ENCODE results near the gene BCAS3. TPM values are rescaled to one million over a fixed set of nuclear protein-coding genes. Genes with fewer than 3 reads are reported as not detected.

Gene BCAS3
- total RNA-seq, 3 donors from 2014 or later, result 21.6 to 33.4 (median 32.1) TPM

DNA sequence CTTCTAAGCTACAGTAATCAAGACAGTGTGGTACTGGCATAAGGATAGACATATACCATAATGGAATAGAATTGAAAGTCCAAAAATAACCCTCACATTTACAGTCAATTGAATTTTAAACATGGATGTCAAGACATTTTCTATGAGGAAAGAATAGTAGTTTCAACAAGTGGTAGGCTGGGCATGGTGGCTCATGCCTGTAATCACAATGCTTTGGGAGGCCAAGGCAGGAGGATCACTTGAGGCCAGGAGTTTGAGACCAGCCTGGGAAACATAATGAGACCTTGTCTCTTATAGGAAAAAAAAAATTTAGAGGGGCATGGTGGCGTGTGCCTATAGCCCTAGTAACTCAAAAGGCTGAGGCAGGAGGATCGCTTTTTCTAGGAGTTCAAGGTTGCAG, 599.2 kb downstream of the BCAS3 start:
- no peaks in the 10 kb centered on the region for H3K9me3 ChIP-seq
- no peaks in the 10 kb centered on the region for H3K4me1 ChIP-seq (ENCODE audit: low read depth)
- H3K36me3 ChIP-seq (ENCODE audit: low read depth), result no peaks in the 10 kb centered on the region
- no peak overlapping the region for H3K4me3 ChIP-seq
- DNase-seq, result no peak
- ATAC-seq, result no peak
- TF ChIP-seq CTCF (IDR thresholded peaks at IDR 0.05), result no peak
- intact Hi-C loops (cut with DNase I, micrococcal nuclease), result no loop called here

DNA sequence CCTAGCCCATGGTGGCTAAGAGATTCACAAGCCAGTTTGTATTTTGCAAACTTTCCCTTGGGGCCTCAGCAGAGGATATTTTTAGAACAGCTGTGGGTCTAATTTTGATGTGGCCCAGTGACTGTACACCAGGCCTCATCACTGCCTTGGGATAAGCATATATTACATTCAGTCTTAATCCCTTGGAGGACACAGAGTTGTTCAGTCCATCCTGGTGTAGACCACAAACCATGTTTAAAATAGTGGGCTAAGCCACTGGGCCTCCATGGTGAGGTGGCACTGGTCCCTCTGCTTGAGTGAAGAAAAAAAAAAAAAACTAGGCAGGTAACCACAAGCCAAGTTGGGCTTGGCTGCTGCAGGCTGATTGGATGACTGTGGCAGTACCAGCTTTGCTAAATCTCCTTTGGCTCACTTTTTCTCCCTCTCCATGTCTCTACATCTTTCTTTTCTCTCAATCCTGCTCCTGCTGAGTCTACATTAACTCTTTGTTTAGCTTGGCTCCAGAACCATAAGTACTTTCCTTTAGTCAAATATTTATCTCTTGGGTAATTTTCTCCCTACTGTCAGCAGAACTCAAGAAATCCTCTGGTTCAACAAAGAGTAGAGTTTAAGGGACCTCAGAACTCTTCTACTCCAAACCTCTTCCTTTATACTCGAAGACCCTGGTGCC, 602.0 kb downstream of the BCAS3 start:
- no peak for DNase-seq
- intact Hi-C loops (cut with DNase I, micrococcal nuclease), result no loop called here

GRCh38 chr17:61280338-61280737, 602.7 kb downstream of the BCAS3 start:
- Histone ChIP-seq H3K9me3 (no peaks in the 10 kb centered on the region), H3K4me1 (ENCODE audit: low read depth) (no peaks in the 10 kb centered on the region), H3K36me3 (ENCODE audit: low read depth) (no peaks in the 10 kb centered on the region), H3K4me3 (no peak overlapping the region)
- ATAC-seq (no peak), DNase-seq (no peak)
- intact Hi-C loops (cut with DNase I, micrococcal nuclease), result no loop called here
- TF ChIP-seq CTCF (IDR thresholded peaks at IDR 0.05), result no peak

More for the DNA sequence above, 602.0 kb downstream of the BCAS3 start:
- no peak overlapping the region for H3K4me3 ChIP-seq
- H3K4me1 ChIP-seq (ENCODE audit: low read depth), result no peaks in the 10 kb centered on the region
- ATAC-seq, result no peak
- H3K9me3 ChIP-seq, result no peaks in the 10 kb centered on the region
- no peak for TF ChIP-seq CTCF (IDR thresholded peaks at IDR 0.05)
- H3K36me3 ChIP-seq (ENCODE audit: low read depth), result no peaks in the 10 kb centered on the region

GRCh38 chr17:61280851-61281250, 603.2 kb downstream of the BCAS3 start:
- Histone ChIP-seq H3K4me1 (ENCODE audit: low read depth) (no peaks in the 10 kb centered on the region), H3K9me3 (no peaks in the 10 kb centered on the region), H3K4me3 (no peak overlapping the region), H3K36me3 (ENCODE audit: low read depth) (no peaks in the 10 kb centered on the region)
- DNase-seq, result no peak
- intact Hi-C loops (cut with DNase I, micrococcal nuclease), result no loop called here
- ATAC-seq, result no peak
- no peak for TF ChIP-seq CTCF (IDR thresholded peaks at IDR 0.05)

DNA sequence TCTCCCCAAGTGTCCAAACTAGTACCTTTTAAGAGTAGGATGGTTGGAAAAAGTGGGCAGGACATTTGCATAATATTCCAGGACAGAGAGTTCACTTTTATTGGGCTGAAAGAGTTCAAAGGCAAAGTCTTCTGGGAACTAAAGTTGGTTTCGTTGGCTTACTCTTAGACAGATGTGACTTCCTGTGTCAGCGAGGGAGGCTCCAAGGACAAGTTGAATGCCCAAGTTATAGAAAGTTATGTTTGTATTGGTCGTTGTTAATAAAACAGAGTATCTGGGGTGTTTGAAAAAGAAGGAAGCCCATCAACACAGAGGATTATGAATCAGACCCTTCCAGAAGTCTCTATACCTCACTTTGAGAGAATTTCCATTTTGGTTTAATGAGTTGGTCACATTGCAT, 604.7 kb downstream of the BCAS3 start:
- ATAC-seq (no peak), DNase-seq (no peak)
- H3K36me3 ChIP-seq (ENCODE audit: low read depth), result no peaks in the 10 kb centered on the region
- H3K4me1 ChIP-seq (ENCODE audit: low read depth), result no peaks in the 10 kb centered on the region
- H3K4me3 ChIP-seq, result no peak overlapping the region
- no peak for TF ChIP-seq CTCF (IDR thresholded peaks at IDR 0.05)
- intact Hi-C loops (cut with DNase I, micrococcal nuclease), result no loop called here
- no peaks in the 10 kb centered on the region for H3K9me3 ChIP-seq

DNA sequence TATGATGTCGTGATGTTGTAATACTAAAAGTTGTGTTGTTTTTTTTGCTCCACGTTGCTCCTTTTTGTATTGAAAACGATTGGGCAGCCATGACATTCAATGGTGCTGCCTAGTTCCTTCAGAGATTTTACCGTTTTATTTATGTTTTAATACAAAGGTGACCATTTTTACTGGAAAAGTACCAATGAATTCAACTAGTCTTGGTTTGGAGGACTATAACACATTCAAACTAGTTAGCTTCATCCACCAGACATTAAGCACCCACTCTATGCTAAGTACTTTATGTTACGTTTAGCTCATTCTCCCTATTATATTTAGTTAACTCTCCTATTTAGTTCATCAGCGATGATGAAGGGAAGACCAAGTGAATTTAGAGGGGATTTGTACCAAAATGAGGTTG, 605.4 kb downstream of the BCAS3 start:
- no peak for ATAC-seq
- Histone ChIP-seq H3K4me3 (no peak overlapping the region), H3K36me3 (ENCODE audit: low read depth) (no peaks in the 10 kb centered on the region), H3K9me3 (no peaks in the 10 kb centered on the region), H3K4me1 (ENCODE audit: low read depth) (no peaks in the 10 kb centered on the region)
- DNase-seq, result no peak
- TF ChIP-seq CTCF (IDR thresholded peaks at IDR 0.05), result no peak
- intact Hi-C loops (cut with DNase I, micrococcal nuclease), result no loop called here

Measured in mucosa of descending colon (tissue), 3 donors.